Body of pancreas (tissue), 4 donors: Measurements from ENCODE around the gene THADA. TPM values are rescaled to one million over a fixed set of nuclear protein-coding genes. Genes with fewer than 3 reads are reported as not detected.

ENCODE experiments used
- ATAC-seq: fragments of 150-250 bp; one replicate; pipeline ENCODE4 v1.9.1; 2016
- DNase-seq, 4 donors: peaks; one replicate each; pipeline ENCODE4 v3.0.0-alpha.2; 2019
- H3K27ac ChIP-seq, 4 donors: fragments of 200-600 bp; sonication (generic); 1 replicate in 3 of 4; 2 replicates in 1 of 4; pipeline versions ENCODE4 v1.5.1 to v1.6.1; 2016 to 2019; ENCODE audit warnings: mild to moderate bottlenecking in 1 of 4, mixed read lengths in 1 of 4, moderate library complexity in 1 of 4
- H3K27me3 ChIP-seq, 2 donors: fragments of 200-600 bp; sonication (generic); one replicate each; pipeline ENCODE4 v1.6.0; 2016; ENCODE audit warnings: mild to moderate bottlenecking in 1 of 2
- H3K36me3 ChIP-seq, 2 donors: fragments of 200-600 bp; sonication (generic); replicated peaks in 1 of 2; 2 replicates each; pipeline ENCODE4 v1.5.1; 2016; ENCODE audit warnings: low read depth in 2 of 2; ENCODE audit not compliant: insufficient read depth in 1 of 2
- H3K4me1 ChIP-seq: fragments of 200-600 bp; sonication (generic); one replicate; pipeline ENCODE4 v1.6.0; 2016
- H3K4me3 ChIP-seq, 2 donors: fragments of 200-600 bp; sonication (generic); 1 replicate in 1 of 2; 2 replicates in 1 of 2; pipeline ENCODE4 v1.5.1; 2016 to 2019
- H3K9me3 ChIP-seq, 3 donors: fragments of 200-600 bp; sonication (generic); 1 replicate in 2 of 3; 2 replicates in 1 of 3; pipeline ENCODE4 v1.5.1; 2016
- CTCF ChIP-seq, 7 experiments: fragments of 450-650 bp in 4 of 7; fragments of 200-600 bp in 3 of 7; sonication (generic) in 3 of 7; IDR thresholded peaks; one replicate each; pipeline ENCODE4 v1.5.1; 2016 to 2019; ENCODE audit warnings: antibody characterized with exemption in 7 of 7
- POLR2A ChIP-seq, 3 donors: fragments of 450-650 bp; IDR thresholded peaks; one replicate each; pipeline ENCODE4 v1.6.1; 2016; ENCODE audit warnings: antibody characterized with exemption in 3 of 3, mild to moderate bottlenecking in 2 of 3
- WGBS, 2 donors: methylation state at CpG; one replicate each; pipeline ENCODE4 v1.1.5; 2017; 5-methylcytosine and 5-hydroxymethylcytosine counted together
- intact Hi-C: fragments of 100-400 bp; cut with DNase I; formaldehyde crosslinking; loops from one replicate; pipeline ENCODE4 v1.15.1; 2023
- total RNA-seq, 2 donors: library from RNA; depleted of rRNA; stranded (reverse); fragments of >200 nt; gene quantifications; one replicate each; pipeline ENCODE4 v1.1.0, GENCODE V29; 2016

THADA gene
- total RNA-seq, 2 donors from 2014 or later = 27.5 to 41.9 TPM

GRCh38 chr2:43491065-43491639 lies 104.7 kb downstream of the THADA start:
- Histone ChIP-seq H3K27ac (no peak overlapping the region), H3K4me1 (no peaks in the 10 kb centered on the region), H3K27me3 (no peaks in the 10 kb centered on the region), H3K4me3 (no peak overlapping the region), H3K36me3 (no peaks in the 10 kb centered on the region), H3K9me3 (no peaks in the 10 kb centered on the region)
- 83 to 94% methylated on average over 2 of the region's 2 CpGs for WGBS, 2 donors
- intact Hi-C loops = no loop called here
- TF ChIP-seq CTCF (IDR thresholded peaks at IDR 0.05) (no peak), POLR2A (IDR thresholded peaks at IDR 0.05) (no peak)
- ATAC-seq (no peak), DNase-seq (no peak)

- Histone ChIP-seq H3K9me3 (no peaks in the 10 kb centered on the region), H3K4me3 (no peak overlapping the region), H3K27me3 (no peaks in the 10 kb centered on the region), H3K36me3 (no peaks in the 10 kb centered on the region), H3K4me1 (no peaks in the 10 kb centered on the region), H3K27ac (no peak overlapping the region)
- no peak for ATAC-seq
- no peak for TF ChIP-seq POLR2A (IDR thresholded peaks at IDR 0.05)
- TF ChIP-seq CTCF (IDR thresholded peaks at IDR 0.05) = no peak
- 78 to 89% methylated on average over 1 of the region's 1 CpG for whole genome bisulfite sequencing, 2 donors
- no peak for DNase-seq
- intact Hi-C loops = no loop called here
These were observed 105.5 kb downstream of the THADA start for GRCh38 chr2:43490252-43490786.

GRCh38 chr2:43488737-43489136 lies 107.1 kb downstream of the THADA start:
- Histone ChIP-seq H3K4me3 (no peak overlapping the region), H3K27ac (no peak overlapping the region), H3K27me3 (no peaks in the 10 kb centered on the region), H3K9me3 (no peaks in the 10 kb centered on the region), H3K4me1 (no peaks in the 10 kb centered on the region), H3K36me3 (no peaks in the 10 kb centered on the region)
- intact Hi-C loops = loop anchor here (5.0 kb wide), 1 partner anchor 536 kb away; no protein-coding TSS in a partner anchor
- DNase-seq (no peak), ATAC-seq (no peak)
- WGBS, 2 donors = 74 to 76% methylated on average over 3 of the region's 3 CpGs
- TF ChIP-seq POLR2A (IDR thresholded peaks at IDR 0.05) = no peak
- TF ChIP-seq CTCF (IDR thresholded peaks at IDR 0.05) = no peak

GRCh38 chr2:43486603-43487002 lies 109.2 kb downstream of the THADA start:
- Histone ChIP-seq H3K36me3 (no peaks in the 10 kb centered on the region), H3K4me3 (no peak overlapping the region), H3K27ac (peak overlapping the region in 1 of 4 donors; percentile 28), H3K27me3 (no peaks in the 10 kb centered on the region), H3K9me3 (no peaks in the 10 kb centered on the region), H3K4me1 (peaks cover 10% of the 10 kb centered on the region)
- DNase-seq (peak in 1 of 4 donors; percentile 64), ATAC-seq (no peak)
- no peak for TF ChIP-seq CTCF (IDR thresholded peaks at IDR 0.05)
- no peak for TF ChIP-seq POLR2A (IDR thresholded peaks at IDR 0.05)
- intact Hi-C loops = loop anchor here (5.0 kb wide), 1 partner anchor 534 kb away; no protein-coding TSS in a partner anchor
